CD1c-positive myeloid dendritic cell (primary cell): ENCODE measurements around the gene UFD1.

Experiments
- DNase-seq: peaks from one replicate; pipeline ENCODE4 v3.0.0-alpha.2; 2016; ENCODE audit errors: extremely low spot score

Gene UFD1

GRCh38 chr22:19471572-19471971 is 7.4 kb downstream of the UFD1 start:
- DNase-seq = no peak

GRCh38 chr22:19470010-19470409 is 9.0 kb downstream of the UFD1 start:
- DNase-seq = no peak

- no peak for DNase-seq
These were observed 9.6 kb downstream of the UFD1 start for GRCh38 chr22:19469421-19469820.

- DNase-seq = no peak
These were observed 11.1 kb downstream of the UFD1 start for GRCh38 chr22:19467912-19468311.

GRCh38 chr22:19466848-19467752 is 11.9 kb downstream of the UFD1 start:
- no peak for DNase-seq

- DNase-seq = no peak
These were observed 12.8 kb downstream of the UFD1 start for GRCh38 chr22:19466126-19466716.

GRCh38 chr22:19464975-19465374 is 14.0 kb downstream of the UFD1 start:
- DNase-seq = no peak

- DNase-seq = no peak
These were observed 14.4 kb downstream of the UFD1 start for GRCh38 chr22:19464546-19464945.

GRCh38 chr22:19463491-19464469 is 15.2 kb downstream of the UFD1 start:
- DNase-seq = no peak

GRCh38 chr22:19463008-19463407 is 16.0 kb downstream of the UFD1 start:
- no peak for DNase-seq

- DNase-seq = no peak
These were observed 17.5 kb downstream of the UFD1 start for GRCh38 chr22:19461506-19461905.

GRCh38 chr22:19460036-19460435 is 19.0 kb downstream of the UFD1 start:
- no peak for DNase-seq

- DNase-seq = no peak
These were observed 21.1 kb downstream of the UFD1 start for GRCh38 chr22:19457828-19458428.

GRCh38 chr22:19456541-19456940 is 22.5 kb downstream of the UFD1 start:
- DNase-seq = no peak

- no peak for DNase-seq
These were observed 23.2 kb downstream of the UFD1 start for GRCh38 chr22:19455585-19456370.

GRCh38 chr22:19455033-19455432 is 24.0 kb downstream of the UFD1 start:
- no peak for DNase-seq

- no peak for DNase-seq
These were observed 24.8 kb downstream of the UFD1 start for GRCh38 chr22:19454156-19454555.

- no peak for DNase-seq
These were observed 25.3 kb downstream of the UFD1 start for GRCh38 chr22:19453718-19454117.

GRCh38 chr22:19451570-19451969 is 27.4 kb downstream of the UFD1 start:
- no peak for DNase-seq

GRCh38 chr22:19450363-19451175 is 28.4 kb downstream of the UFD1 start:
- no peak for DNase-seq
